ENCODE data around the gene CNTN5. TPM values are rescaled to one million over a fixed set of nuclear protein-coding genes. Genes with fewer than 3 reads are reported as not detected.

CNTN5 gene
- total RNA-seq, 4 donors from 2014 or later, result not detected

DNA sequence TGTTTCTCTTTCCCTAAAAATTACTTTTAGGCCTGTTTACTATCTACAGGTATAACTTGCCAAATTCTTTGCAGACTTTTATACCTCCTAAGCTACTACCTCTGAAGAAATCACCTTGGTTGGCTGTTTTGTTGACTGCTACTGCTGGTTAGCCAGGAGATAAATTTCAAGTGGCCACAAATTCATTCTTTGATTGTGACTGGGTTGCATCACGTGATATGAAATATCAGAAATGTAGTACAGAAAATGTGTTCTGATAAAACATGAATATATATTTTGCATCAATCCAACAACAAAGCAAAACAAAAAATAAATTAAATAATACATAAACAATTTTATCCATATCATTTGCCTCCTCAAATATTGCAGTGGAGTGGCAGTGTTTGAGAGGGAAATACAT, 291.1 kb downstream of the CNTN5 start:
- TF ChIP-seq, protein P1, sequence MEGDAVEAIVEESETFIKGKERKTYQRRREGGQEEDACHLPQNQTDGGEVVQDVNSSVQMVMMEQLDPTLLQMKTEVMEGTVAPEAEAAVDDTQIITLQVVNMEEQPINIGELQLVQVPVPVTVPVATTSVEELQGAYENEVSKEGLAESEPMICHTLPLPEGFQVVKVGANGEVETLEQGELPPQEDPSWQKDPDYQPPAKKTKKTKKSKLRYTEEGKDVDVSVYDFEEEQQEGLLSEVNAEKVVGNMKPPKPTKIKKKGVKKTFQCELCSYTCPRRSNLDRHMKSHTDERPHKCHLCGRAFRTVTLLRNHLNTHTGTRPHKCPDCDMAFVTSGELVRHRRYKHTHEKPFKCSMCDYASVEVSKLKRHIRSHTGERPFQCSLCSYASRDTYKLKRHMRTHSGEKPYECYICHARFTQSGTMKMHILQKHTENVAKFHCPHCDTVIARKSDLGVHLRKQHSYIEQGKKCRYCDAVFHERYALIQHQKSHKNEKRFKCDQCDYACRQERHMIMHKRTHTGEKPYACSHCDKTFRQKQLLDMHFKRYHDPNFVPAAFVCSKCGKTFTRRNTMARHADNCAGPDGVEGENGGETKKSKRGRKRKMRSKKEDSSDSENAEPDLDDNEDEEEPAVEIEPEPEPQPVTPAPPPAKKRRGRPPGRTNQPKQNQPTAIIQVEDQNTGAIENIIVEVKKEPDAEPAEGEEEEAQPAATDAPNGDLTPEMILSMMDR (IDR thresholded peaks at IDR 0.05; ENCODE audit: low read depth), result no peak

DNA sequence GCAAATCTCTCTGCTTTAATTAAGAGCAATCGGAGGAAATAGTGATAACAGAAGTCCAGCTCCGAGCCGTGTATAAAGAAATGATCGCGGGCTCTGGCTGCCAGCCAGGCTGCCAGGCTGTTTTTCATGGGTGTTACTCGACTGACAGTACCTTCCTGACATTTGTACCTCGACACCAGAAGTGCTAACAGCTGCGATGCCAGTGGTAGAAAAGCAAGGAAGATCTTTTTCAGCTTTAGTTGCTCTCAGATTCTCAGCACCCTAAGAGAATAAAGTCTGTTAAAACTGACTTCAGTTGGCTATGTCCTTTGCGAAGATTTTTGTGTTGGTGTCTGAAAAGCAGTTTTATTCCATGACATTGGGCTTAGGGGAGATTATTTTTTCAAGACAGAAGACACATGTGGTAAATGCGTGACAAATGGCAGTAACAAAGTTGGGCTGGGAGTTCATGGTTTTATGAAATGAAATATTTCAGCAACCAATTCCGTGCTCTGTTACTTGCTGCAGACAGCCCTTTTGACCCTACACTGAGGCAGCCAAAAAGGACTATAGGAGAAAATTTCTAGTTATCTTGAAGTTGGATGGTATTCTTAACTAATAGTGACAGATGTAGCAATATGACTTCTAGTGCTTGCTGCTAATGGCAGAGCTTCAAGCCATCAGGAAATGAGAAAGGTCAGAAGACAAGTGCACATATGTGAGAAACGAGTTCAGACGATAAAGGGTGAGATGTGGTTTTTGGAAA, 296.2 kb downstream of the CNTN5 start:
- TF ChIP-seq, protein P1 (IDR thresholded peaks at IDR 0.05; ENCODE audit: low read depth), result no peak

DNA sequence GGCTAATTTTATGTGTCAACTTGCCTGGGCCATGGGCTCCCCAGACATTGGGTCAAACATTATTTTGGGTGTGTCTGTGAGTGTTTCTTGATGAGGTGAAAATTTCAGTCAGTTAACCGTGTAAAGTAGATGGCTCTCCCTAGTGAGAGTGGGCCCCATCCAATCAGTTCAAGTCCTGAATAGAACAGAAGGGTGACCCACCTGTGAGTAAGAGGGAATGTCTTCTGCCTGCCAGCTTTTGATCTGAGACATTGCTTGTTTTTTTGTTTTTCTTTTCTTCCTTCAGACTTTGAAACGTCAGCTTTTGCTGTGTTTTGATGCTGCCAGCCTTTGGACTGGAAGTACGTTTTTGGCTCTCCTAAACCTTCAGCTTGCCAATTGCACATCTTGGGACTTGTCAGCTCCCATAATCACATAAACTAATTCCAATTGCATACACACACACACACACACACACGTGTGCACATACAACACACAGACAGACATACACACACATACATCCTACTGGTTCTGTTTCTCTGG, 300.1 kb downstream of the CNTN5 start:
- TF ChIP-seq, protein P1 (IDR thresholded peaks at IDR 0.05; ENCODE audit: low read depth), result no peak

DNA sequence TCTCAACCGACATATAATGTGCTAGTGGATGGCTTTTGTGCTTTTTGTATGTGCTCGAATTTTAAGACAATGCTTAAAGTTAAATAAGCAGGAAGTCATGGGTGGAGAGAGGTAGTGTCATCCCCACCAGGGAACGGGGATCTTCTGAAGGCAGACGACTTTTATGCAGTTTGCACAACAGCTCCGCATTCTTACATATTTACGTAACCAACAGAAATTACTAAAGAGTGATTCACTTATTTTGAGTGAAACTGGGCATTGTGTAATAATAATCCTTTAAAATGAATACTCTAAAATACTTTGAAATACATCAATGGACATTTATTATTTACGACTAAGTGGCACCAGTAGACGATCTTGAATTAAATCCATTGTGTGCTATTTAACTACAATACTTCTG, 305.1 kb downstream of the CNTN5 start:
- TF ChIP-seq, protein P1 (IDR thresholded peaks at IDR 0.05; ENCODE audit: low read depth), result no peak

DNA sequence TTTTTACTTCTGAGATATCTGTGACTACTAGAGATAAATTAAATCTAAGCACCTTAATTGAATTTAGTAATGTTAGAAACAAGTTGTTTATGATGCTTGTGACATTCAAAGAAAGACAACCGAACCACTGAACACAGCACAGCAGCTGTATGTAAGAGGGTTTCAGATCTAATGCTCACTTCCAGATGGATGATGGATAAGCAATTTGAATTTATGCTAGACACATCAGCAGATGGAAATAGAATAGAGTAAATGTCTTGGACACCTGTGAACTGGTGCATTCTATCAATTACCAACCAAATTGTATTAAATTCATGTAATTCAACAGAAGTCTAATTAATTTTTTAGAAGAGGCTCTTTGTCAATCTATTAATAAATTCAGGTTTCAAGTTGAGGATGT, 306.3 kb downstream of the CNTN5 start:
- TF ChIP-seq, protein P1 (IDR thresholded peaks at IDR 0.05; ENCODE audit: low read depth), result no peak

DNA sequence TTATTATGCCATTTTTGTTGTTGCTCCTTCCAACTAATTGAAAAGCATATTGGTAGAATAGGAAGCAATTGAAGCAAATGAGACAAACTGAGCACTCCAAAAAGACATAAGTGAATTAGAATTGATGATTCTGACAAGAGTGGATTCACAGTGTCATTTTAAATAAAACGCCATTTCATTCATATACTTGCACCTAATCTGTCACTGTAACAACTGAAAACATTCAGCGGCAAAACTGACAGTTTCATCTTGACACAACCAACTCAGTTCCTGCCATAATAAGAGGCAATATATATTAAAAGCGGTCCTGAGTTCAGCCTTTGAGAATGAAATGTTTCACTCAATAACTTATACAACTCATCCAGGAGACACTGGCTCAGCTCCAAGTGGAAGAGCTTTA, 306.8 kb downstream of the CNTN5 start:
- TF ChIP-seq, protein P1 (IDR thresholded peaks at IDR 0.05; ENCODE audit: low read depth), result no peak

DNA sequence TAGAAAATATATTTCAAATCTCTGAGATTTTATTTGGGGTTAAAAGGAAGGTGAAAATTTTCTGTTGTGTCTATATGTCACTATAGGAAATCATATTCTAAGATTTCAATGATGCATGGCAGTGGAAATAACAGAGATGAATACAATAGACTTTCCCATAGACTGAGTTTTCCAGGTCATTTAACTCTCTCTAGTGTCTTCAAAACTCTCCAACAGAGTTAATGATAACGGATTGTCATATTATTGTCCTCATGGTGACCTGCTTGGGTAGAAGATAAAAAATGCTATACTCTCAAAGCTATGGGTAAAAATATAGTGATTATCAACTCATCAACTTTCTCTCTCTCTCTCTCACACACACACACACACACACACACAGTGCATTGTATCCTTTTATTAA, 312.9 kb downstream of the CNTN5 start:
- TF ChIP-seq, protein P1 (IDR thresholded peaks at IDR 0.05; ENCODE audit: low read depth), result no peak

All from subcutaneous adipose tissue (tissue), 4 donors.